ENCODE data around the gene MROH2B. TPM values are rescaled to one million over a fixed set of nuclear protein-coding genes. Genes with fewer than 3 reads are reported as not detected.

MROH2B gene
- total and polyA plus RNA-seq, 2 of the 13 experiments (the other 11 are each of a cell fraction or from before 2014, with no cell fraction given): not detected

DNA sequence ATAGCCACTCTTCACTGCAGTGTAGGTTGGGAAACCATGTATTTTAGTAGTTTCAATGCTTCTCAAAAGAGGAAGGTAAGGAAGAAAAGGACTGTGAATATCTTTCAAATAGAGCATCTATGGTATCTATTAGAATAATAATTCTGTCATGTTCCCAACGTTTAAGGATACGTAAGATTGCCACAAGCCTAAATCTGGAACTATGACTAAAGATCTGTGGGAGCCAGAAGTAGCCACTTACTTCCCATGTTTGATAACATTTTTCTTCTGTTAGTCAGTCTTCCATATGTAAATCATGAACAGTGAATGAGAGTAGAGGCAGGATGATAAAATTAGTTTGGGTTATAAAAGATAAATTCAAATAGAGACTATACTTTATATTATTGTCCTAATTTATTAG is 16.3 kb upstream of the MROH2B start:
- in situ Hi-C loops (cut with HindIII; ENCODE audit: extremely low pct_ligation_motif_present, low pct_unique_long_range_greater_than_20kb): no loop called here
- TF ChIP-seq RNF2 (conservative IDR thresholded peaks at IDR 0.05; ENCODE audit: low read depth) (no peak), ZNF652 (CRISPR knock-in tag; IDR thresholded peaks at IDR 0.05; ENCODE audit: borderline replicate concordance, low read depth) (no peak), PRDM4 (CRISPR knock-in tag; IDR thresholded peaks at IDR 0.05; ENCODE audit: borderline replicate concordance) (no peak), KLF12 (CRISPR knock-in tag; IDR thresholded peaks at IDR 0.05; ENCODE audit: borderline replicate concordance) (no peak), ZNF562 (CRISPR knock-in tag; IDR thresholded peaks at IDR 0.05; ENCODE audit: borderline replicate concordance) (no peak), ZNF446 (CRISPR knock-in tag; IDR thresholded peaks at IDR 0.05) (no peak), POLR2A (IDR thresholded peaks at IDR 0.05; ENCODE audit: insufficient read depth in 1 of 2, low read depth in 2 of 2, low read length in 2 of 2) (no peak), KDM6A (CRISPR knock-in tag; IDR thresholded peaks at IDR 0.05; ENCODE audit: low read depth) (no peak), RXRA (CRISPR knock-in tag; IDR thresholded peaks at IDR 0.05) (no peak), PAF1 (CRISPR knock-in tag; IDR thresholded peaks at IDR 0.05) (no peak), NFKBIZ (CRISPR knock-in tag; IDR thresholded peaks at IDR 0.05) (no peak), ZNF83 (CRISPR knock-in tag; IDR thresholded peaks at IDR 0.05; ENCODE audit: borderline replicate concordance) (no peak), NCOA2 (CRISPR knock-in tag; IDR thresholded peaks at IDR 0.05) (no peak), YEATS2 (CRISPR knock-in tag; IDR thresholded peaks at IDR 0.05; ENCODE audit: borderline replicate concordance) (no peak)
- TF ChIP-seq, protein P1, sequence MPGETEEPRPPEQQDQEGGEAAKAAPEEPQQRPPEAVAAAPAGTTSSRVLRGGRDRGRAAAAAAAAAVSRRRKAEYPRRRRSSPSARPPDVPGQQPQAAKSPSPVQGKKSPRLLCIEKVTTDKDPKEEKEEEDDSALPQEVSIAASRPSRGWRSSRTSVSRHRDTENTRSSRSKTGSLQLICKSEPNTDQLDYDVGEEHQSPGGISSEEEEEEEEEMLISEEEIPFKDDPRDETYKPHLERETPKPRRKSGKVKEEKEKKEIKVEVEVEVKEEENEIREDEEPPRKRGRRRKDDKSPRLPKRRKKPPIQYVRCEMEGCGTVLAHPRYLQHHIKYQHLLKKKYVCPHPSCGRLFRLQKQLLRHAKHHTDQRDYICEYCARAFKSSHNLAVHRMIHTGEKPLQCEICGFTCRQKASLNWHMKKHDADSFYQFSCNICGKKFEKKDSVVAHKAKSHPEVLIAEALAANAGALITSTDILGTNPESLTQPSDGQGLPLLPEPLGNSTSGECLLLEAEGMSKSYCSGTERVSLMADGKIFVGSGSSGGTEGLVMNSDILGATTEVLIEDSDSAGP (CRISPR knock-in tag; IDR thresholded peaks at IDR 0.05; ENCODE audit: borderline replicate concordance): no peak
- TF ChIP-seq, protein P2, sequence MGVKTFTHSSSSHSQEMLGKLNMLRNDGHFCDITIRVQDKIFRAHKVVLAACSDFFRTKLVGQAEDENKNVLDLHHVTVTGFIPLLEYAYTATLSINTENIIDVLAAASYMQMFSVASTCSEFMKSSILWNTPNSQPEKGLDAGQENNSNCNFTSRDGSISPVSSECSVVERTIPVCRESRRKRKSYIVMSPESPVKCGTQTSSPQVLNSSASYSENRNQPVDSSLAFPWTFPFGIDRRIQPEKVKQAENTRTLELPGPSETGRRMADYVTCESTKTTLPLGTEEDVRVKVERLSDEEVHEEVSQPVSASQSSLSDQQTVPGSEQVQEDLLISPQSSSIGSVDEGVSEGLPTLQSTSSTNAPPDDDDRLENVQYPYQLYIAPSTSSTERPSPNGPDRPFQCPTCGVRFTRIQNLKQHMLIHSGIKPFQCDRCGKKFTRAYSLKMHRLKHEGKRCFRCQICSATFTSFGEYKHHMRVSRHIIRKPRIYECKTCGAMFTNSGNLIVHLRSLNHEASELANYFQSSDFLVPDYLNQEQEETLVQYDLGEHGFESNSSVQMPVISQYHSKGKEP (CRISPR knock-in tag; IDR thresholded peaks at IDR 0.05): no peak
- TF ChIP-seq, protein P3, sequence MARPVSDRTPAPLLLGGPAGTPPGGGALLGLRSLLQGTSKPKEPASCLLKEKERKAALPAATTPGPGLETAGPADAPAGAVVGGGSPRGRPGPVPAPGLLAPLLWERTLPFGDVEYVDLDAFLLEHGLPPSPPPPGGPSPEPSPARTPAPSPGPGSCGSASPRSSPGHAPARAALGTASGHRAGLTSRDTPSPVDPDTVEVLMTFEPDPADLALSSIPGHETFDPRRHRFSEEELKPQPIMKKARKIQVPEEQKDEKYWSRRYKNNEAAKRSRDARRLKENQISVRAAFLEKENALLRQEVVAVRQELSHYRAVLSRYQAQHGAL (CRISPR knock-in tag; IDR thresholded peaks at IDR 0.05; ENCODE audit: not compliant biosample characterization): no peak

More for the DNA sequence above, 16.3 kb upstream of the MROH2B start:
- BruUV-seq (replicated peaks): no TSS peak
- CTCF ChIA-PET (ENCODE audit: low intra/inter-chr PET ratio, low total read pairs): no interaction called here
- 53% methylated on average over 2 of the region's 2 CpGs for WGBS (ENCODE audit: low lambda C conversion rate)
- no peaks in the 10 kb centered on the region for H3K27me3 ChIP-seq (ENCODE audit: control insufficient read depth in 1 of 2, insufficient read depth in 2 of 2, low read length in 2 of 2)
- no peak overlapping the region for H2AFZ ChIP-seq (ENCODE audit: low read length)
- DNase-seq (ENCODE audit: low spot score): no peak
- no peak for ATAC-seq
- H3K27ac ChIP-seq (ENCODE audit: extremely low read length, insufficient read depth, low read length): no peak overlapping the region
- H3K9me3 ChIP-seq (ENCODE audit: low read length): no peaks in the 10 kb centered on the region
- H3K36me3 ChIP-seq (replicated peaks in 1 of 2; ENCODE audit: control insufficient read depth in 1 of 2, insufficient read depth in 2 of 2, low read length in 2 of 2): no peaks in the 10 kb centered on the region
- H3K4me2 ChIP-seq (ENCODE audit: low read depth, low read length): no peak overlapping the region
- FAIRE-seq: no peak
- no peaks in the 10 kb centered on the region for H3K79me2 ChIP-seq (ENCODE audit: insufficient read depth, low read length)
- no peaks in the 10 kb centered on the region for H3K4me1 ChIP-seq (ENCODE audit: insufficient read depth, low read length)
- H3K4me3 ChIP-seq (replicated peaks in 1 of 3; ENCODE audit: insufficient read depth in 1 of 3, low read depth in 2 of 3, low read length in 3 of 3): no peak overlapping the region
- no peaks in the 10 kb centered on the region for H4K20me1 ChIP-seq (ENCODE audit: insufficient read depth, low read length)
- no peak overlapping the region for H3K9ac ChIP-seq (ENCODE audit: insufficient read depth, low read depth, low read length)
- POLR2A ChIA-PET: no interaction called here
- intact Hi-C loops (cut with micrococcal nuclease; ENCODE audit: unreplicated experiment): no loop called here

Measured in HepG2 (cell line).